Measurements from ENCODE around the gene HOXA10. TPM values are rescaled to one million over a fixed set of nuclear protein-coding genes. Genes with fewer than 3 reads are reported as not detected.

Gene HOXA10
- total RNA-seq, 3 donors from 2014 or later = 25.0 to 56.9 (median 25.8) TPM

DNA sequence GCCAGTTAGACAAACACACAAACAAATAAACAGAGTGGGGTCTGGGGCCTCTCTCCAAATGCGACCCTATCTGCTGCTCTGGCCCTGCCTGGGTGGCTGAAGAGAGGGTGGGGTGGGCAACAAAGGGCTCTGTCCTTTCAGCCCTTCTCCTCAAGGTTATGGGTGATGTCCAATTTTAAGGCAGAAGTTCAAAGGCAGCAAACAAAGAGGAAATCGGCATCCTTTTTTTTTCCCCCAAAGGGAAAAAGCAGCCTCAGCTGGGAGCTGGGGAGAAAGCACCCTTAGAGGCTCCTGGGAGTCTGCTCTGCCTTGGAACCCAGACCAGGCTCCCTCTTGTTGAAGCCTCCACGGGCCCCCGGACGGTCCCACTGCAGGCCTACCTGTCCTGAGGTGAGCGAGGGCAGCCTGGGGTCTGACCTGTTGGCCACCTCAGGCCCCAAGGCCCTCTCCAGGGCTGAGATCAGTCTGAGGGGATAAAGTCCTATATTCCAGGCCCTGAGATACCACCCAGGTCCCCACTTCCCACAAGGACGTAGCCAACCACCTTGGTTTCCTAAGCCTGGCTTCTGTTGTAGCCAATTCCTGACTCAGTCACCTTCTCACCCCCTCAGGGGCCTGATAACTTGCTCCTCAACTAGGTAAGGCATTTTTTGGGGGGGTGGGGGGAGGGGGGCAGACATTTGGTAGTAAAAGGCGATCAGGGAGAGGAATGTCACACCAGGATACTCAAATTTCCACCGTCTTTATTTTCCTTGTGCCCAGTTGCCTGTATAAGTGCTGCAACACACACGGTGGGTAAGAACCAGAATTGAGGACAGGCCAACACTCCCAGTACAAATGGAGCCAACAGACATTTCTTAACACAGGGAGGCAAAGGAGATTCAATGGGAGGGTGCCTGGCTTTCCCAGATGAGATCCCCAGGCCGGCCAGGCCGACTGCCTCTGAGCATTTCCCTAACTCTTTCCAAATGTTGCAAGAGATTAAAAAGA, 6.6 kb upstream of the HOXA10 start:
- DNase-seq (peak in 2 of 3 donors; percentile 55 to 58), ATAC-seq (no peak)
- Histone ChIP-seq H3K36me3 (ENCODE audit: low read depth) (no peaks in the 10 kb centered on the region), H3K9me3 (no peaks in the 10 kb centered on the region), H3K4me3 (peak overlapping the region; percentile 17), H3K4me1 (ENCODE audit: low read depth) (peaks cover 28% of the 10 kb centered on the region)
- TF ChIP-seq, protein P1, sequence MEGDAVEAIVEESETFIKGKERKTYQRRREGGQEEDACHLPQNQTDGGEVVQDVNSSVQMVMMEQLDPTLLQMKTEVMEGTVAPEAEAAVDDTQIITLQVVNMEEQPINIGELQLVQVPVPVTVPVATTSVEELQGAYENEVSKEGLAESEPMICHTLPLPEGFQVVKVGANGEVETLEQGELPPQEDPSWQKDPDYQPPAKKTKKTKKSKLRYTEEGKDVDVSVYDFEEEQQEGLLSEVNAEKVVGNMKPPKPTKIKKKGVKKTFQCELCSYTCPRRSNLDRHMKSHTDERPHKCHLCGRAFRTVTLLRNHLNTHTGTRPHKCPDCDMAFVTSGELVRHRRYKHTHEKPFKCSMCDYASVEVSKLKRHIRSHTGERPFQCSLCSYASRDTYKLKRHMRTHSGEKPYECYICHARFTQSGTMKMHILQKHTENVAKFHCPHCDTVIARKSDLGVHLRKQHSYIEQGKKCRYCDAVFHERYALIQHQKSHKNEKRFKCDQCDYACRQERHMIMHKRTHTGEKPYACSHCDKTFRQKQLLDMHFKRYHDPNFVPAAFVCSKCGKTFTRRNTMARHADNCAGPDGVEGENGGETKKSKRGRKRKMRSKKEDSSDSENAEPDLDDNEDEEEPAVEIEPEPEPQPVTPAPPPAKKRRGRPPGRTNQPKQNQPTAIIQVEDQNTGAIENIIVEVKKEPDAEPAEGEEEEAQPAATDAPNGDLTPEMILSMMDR (IDR thresholded peaks at IDR 0.05) = no peak
- intact Hi-C loops (cut with DNase I, micrococcal nuclease) = no loop called here

DNA sequence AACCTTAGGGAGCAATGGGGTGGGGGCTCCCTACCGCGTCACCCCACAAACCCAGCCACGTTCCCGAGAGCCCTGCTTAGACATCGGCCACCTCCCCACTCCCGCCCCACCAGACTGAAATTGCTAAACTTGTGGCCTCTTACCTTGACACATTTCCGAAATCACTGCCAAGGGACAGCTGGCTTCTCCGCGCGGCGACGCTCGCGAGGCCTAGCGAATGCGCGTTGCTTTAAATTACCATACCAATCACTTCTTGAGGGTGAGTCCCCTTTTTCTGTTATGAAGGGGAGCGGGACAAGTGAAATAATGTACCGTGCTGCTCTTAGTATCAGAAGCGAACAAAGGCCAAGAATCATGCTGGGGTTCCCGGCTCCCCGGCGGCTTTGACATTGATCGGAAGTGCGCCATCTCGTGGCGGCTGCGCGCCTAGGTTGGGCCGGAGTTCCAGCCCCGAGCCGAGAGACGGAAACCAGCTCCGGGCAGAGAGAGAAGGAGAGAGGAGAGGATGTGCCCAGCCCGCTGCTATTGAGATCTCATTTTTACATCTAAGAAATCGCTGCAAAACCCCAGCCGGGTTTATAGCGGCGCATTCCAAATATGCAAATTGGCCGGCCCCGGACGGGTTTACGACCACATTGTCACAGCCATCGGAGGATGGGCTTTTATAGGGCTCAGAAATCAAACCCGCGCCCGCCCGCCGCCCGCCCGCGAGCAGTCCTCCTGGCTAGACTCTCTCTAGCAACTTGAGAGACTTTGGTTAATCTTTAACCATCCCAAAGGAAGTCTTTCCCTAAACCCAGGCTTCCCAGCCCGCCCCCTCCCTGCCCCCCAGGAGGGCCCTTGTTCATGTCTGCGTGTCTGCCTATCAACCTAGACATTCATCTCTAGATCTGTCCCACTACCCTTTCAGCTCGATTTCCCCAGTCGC, 5.6 kb upstream of the HOXA10 start:
- Histone ChIP-seq H3K4me1 (ENCODE audit: low read depth) (peaks cover 23% of the 10 kb centered on the region), H3K36me3 (ENCODE audit: low read depth) (no peaks in the 10 kb centered on the region), H3K9me3 (no peaks in the 10 kb centered on the region), H3K4me3 (peak overlapping the region; percentile 17)
- ATAC-seq (peak; percentile 65), DNase-seq (peak; percentile 87 to 92 (median 91))
- TF ChIP-seq, protein P1 (IDR thresholded peaks at IDR 0.05) = peak; percentile 74
- intact Hi-C loops (cut with DNase I, micrococcal nuclease) = no loop called here

DNA sequence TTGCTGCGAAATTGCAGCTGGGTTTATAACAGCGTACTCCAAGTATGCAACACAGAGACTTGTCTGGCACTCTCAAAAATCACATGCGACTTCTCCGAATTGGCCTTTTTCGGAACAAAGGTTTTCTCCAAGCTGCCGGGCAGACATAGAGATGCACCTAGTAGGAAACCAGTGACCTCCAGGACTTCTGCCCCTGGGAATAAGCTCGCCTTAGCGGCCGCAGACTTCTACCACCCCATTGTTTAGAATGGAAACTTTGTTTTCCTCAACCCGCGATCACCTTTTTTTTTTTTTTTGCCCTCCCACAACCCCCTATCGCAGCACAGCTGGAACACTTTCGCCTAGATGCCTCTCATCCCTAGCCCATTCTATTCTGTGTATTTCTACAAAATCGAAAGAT, 4.9 kb upstream of the HOXA10 start:
- intact Hi-C loops (cut with DNase I, micrococcal nuclease) = no loop called here
- DNase-seq = peak in 1 of 3 donors; percentile 41
- H3K4me1 ChIP-seq (ENCODE audit: low read depth) = peaks cover 23% of the 10 kb centered on the region
- TF ChIP-seq, protein P1 (IDR thresholded peaks at IDR 0.05) = no peak
- peak overlapping the region; percentile 17 for H3K4me3 ChIP-seq
- H3K9me3 ChIP-seq = no peaks in the 10 kb centered on the region
- H3K36me3 ChIP-seq (ENCODE audit: low read depth) = no peaks in the 10 kb centered on the region
- ATAC-seq = no peak

DNA sequence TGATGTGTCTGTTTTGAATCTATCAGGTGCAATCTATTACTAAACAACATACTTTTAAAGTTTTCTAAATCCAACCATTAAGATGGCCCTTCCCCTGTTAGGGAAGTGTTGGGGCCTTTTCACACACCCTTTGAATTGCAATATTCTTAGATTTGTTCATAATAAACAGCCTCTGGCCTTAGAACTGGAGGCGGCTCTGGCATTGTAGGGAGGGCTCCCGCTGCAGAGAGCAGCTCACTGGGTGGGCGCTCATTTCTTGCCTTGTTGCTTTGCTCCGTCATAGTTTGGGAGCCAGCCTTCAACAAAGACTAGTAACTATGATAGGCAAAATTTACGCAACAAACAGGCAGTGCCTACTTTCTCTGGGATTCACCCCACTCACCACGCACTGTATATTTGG, 4.2 kb upstream of the HOXA10 start:
- H3K9me3 ChIP-seq = no peaks in the 10 kb centered on the region
- H3K36me3 ChIP-seq (ENCODE audit: low read depth) = no peaks in the 10 kb centered on the region
- DNase-seq = peak in 2 of 3 donors; percentile 27 to 40
- peaks cover 23% of the 10 kb centered on the region for H3K4me1 ChIP-seq (ENCODE audit: low read depth)
- TF ChIP-seq, protein P1 (IDR thresholded peaks at IDR 0.05) = no peak
- intact Hi-C loops (cut with DNase I, micrococcal nuclease) = no loop called here
- H3K4me3 ChIP-seq = peak overlapping the region; percentile 17
- ATAC-seq = no peak

DNA sequence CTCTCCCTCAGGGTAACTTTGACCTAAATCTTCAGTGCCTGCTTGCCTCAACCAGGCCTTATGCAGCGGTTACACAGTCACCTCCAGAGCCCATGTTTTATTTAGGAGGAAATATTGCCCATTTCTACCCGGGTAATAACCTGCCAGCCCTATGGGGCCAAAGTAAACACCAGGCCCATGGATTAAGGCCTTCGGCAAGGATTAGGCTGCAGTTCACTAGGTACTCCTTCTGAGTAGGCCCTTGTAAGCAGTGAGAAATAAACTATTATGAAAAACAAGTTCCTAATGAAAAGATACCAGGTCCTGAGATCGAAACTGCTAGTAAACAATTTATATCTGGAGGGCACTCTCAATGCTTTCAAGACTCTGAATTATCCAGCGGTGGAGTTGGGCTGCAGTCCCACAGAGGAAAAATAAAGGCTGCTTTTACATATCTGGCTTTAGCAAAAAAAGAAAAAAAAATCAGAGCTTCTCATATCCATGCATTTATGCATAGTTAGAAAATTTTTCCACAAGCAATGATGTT, 3.7 kb upstream of the HOXA10 start:
- Histone ChIP-seq H3K4me3 (no peak overlapping the region), H3K4me1 (ENCODE audit: low read depth) (peaks cover 19% of the 10 kb centered on the region), H3K9me3 (no peaks in the 10 kb centered on the region), H3K36me3 (ENCODE audit: low read depth) (no peaks in the 10 kb centered on the region)
- no peak for ATAC-seq
- intact Hi-C loops (cut with DNase I, micrococcal nuclease) = no loop called here
- DNase-seq = peak in 2 of 3 donors; percentile 12 to 27
- TF ChIP-seq, protein P1 (IDR thresholded peaks at IDR 0.05) = no peak

All from mucosa of descending colon (tissue), 3 donors.